ENCODE results near the gene MYH9. TPM values are rescaled to one million over a fixed set of nuclear protein-coding genes. Genes with fewer than 3 reads are reported as not detected.
"Not testable (repeated sequence)": the region's sequence is repeated elsewhere in the genome, so short reads cannot be mapped to it uniquely, and the experiment has no call there.

MYH9 gene
- total RNA-seq, 2 experiments from 2014 or later, result 695 to 913 TPM

DNA sequence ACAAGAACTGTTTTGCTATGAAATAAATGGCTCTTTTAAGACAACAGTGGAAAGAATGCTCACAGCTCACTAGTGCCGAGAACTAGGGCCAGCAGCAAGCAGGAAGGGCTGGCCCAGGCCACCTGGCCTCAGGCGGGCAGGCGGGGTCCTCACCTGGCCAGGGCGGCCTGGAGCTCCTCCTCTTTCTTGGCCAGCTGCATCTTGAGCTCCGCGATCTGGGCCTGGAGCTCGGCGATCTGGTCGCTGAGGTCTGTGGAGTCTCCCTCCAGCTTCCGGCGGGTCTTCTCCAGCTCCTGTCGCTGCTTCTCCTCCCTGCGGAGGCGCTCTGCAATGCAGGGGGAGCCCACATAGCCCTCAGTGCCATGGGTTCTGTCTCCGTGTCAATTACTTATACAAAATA is 91.1 kb downstream of the MYH9 start:
- CTCF ChIA-PET, result interaction anchor here (0.9 to 1.3 kb wide), 2 partner anchors 10 to 38 kb away, joined by 3 to 6 read pairs; no protein-coding TSS in a partner anchor
- H3K36me3 Mint-ChIP-seq, result peaks cover 91% of the 10 kb centered on the region
- DNase-seq (no peak), ATAC-seq (no peak)
- H3K4me3 Mint-ChIP-seq, result no peak overlapping the region
- peaks cover 29% of the 10 kb centered on the region for H3K4me1 Mint-ChIP-seq
- H3K27me3 Mint-ChIP-seq, result no peaks in the 10 kb centered on the region
- no peak overlapping the region for H3K27ac Mint-ChIP-seq
- H3K9me3 Mint-ChIP-seq (ENCODE audit: low read depth), result no peaks in the 10 kb centered on the region

DNA sequence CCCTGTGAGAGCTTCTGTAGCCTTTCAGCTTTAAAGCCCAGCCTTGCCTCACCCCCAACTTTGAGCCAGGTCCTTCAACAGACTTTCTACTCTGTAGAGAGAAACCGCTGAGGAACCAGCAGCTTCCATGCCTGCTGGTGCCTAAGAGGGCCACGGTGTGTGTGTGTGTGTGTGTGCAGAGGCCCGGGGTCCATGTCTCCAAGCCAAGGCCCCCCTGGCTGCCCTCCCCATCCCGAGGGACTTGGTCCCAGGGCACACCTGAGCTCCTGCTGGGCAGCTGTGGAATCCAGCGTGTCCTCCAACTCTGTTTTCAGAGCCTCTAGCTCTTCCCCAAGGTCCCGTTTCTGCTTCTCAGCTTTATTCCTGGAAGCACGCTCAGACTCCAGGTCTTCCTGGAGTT is 92.5 kb downstream of the MYH9 start:
- DNase-seq (no peak), ATAC-seq (no peak)
- Mint-ChIP-seq H3K4me1 (peaks cover 30% of the 10 kb centered on the region), H3K27ac (no peak overlapping the region), H3K36me3 (peaks cover 85% of the 10 kb centered on the region), H3K4me3 (no peak overlapping the region), H3K9me3 (ENCODE audit: low read depth) (no peaks in the 10 kb centered on the region), H3K27me3 (no peaks in the 10 kb centered on the region)
- CTCF ChIA-PET, result interaction anchor here (1.4 to 1.5 kb wide), 2 partner anchors 9 to 175 kb away, joined by 5 to 13 read pairs; no protein-coding TSS in a partner anchor

- ATAC-seq (no peak), DNase-seq (no peak)
- CTCF ChIA-PET, result interaction anchor here (1.4 to 1.5 kb wide), 2 partner anchors 9 to 176 kb away, joined by 5 to 13 read pairs; no protein-coding TSS in a partner anchor
- Mint-ChIP-seq H3K27me3 (no peaks in the 10 kb centered on the region), H3K4me1 (peaks cover 33% of the 10 kb centered on the region), H3K27ac (no peak overlapping the region), H3K9me3 (ENCODE audit: low read depth) (no peaks in the 10 kb centered on the region), H3K4me3 (no peak overlapping the region), H3K36me3 (peaks cover 85% of the 10 kb centered on the region)
Observed at GRCh38 chr22:36294801-36295200, 93.0 kb downstream of the MYH9 start.

- Mint-ChIP-seq H3K27me3 (no peaks in the 10 kb centered on the region), H3K4me3 (no peak overlapping the region), H3K36me3 (peaks cover 85% of the 10 kb centered on the region), H3K9me3 (ENCODE audit: low read depth) (no peaks in the 10 kb centered on the region), H3K27ac (no peak overlapping the region), H3K4me1 (peaks cover 38% of the 10 kb centered on the region)
- CTCF ChIA-PET, result interaction anchor here (1.4 to 2.0 kb wide), 3 partner anchors 34 to 176 kb away, joined by 5 to 12 read pairs (median 5); no protein-coding TSS in a partner anchor
- no peak for DNase-seq
- ATAC-seq, result no peak
Observed at GRCh38 chr22:36294293-36294620, 93.5 kb downstream of the MYH9 start.

DNA sequence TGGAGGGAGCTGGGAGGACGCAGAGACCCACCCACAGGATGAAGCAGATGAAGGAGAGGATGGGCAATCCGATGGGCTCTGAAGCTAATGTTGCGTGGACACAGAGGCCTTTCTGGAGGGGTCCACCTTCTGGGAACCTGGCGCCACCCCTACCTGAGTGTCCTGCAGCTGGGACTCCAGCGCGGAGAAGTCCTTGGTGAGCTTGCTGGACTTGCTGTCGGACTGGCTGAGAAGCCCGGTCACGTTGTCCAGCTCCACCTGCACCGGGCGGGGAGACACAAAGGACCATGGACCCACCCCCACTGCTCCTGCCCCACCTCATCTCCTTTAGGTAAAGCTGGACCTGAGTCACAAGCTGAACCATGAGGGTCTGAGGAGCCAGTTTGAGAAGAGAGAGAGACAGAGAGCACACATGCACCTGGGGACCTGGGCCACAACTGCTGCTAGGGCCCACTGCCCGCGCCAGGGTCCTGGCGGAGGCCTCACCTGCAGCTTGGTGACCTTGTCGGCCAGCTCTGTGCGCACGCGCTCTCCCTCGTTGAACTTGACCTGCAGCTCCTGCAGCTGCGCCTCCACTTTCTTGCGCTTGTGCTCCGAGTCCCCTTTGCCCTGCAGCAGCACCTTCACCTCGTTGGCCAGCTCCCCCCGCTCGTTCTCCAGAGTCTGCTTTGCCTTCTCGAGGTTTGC is 94.0 kb downstream of the MYH9 start:
- H3K27ac Mint-ChIP-seq, result no peak overlapping the region
- CTCF ChIA-PET, result interaction anchor here (1.4 to 2.0 kb wide), 4 partner anchors 9 to 177 kb away, joined by 4 to 12 read pairs (median 5); no protein-coding TSS in a partner anchor
- H3K27me3 Mint-ChIP-seq, result no peaks in the 10 kb centered on the region
- no peak overlapping the region for H3K4me3 Mint-ChIP-seq
- no peaks in the 10 kb centered on the region for H3K9me3 Mint-ChIP-seq (ENCODE audit: low read depth)
- ATAC-seq, result no peak
- H3K4me1 Mint-ChIP-seq, result peaks cover 44% of the 10 kb centered on the region
- no peak for DNase-seq
- peaks cover 85% of the 10 kb centered on the region for H3K36me3 Mint-ChIP-seq

- no peak for ATAC-seq
- peak overlapping the region; percentile 18 for H3K27ac Mint-ChIP-seq
Observed at GRCh38 chr22:36292823-36293530, 94.8 kb downstream of the MYH9 start.

GRCh38 chr22:36291831-36292740 is 95.7 kb downstream of the MYH9 start:
- DNase-seq (no peak), ATAC-seq (no peak)
- H3K9me3 Mint-ChIP-seq (ENCODE audit: low read depth), result no peaks in the 10 kb centered on the region
- H3K36me3 Mint-ChIP-seq, result peaks cover 82% of the 10 kb centered on the region
- CTCF ChIA-PET, result interaction anchor here (1.3 to 2.0 kb wide), 3 partner anchors 9 to 179 kb away, joined by 3 to 12 read pairs (median 5); no protein-coding TSS in a partner anchor
- no peak overlapping the region for H3K4me3 Mint-ChIP-seq
- H3K27me3 Mint-ChIP-seq, result no peaks in the 10 kb centered on the region
- H3K27ac Mint-ChIP-seq, result peak overlapping the region; percentile 66
- H3K4me1 Mint-ChIP-seq, result peaks cover 57% of the 10 kb centered on the region

More at GRCh38 chr22:36292823-36293530, 94.8 kb downstream of the MYH9 start:
- Mint-ChIP-seq H3K4me3 (no peak overlapping the region), H3K9me3 (ENCODE audit: low read depth) (no peaks in the 10 kb centered on the region), H3K4me1 (peaks cover 48% of the 10 kb centered on the region), H3K36me3 (peaks cover 84% of the 10 kb centered on the region), H3K27me3 (no peaks in the 10 kb centered on the region)
- CTCF ChIA-PET, result interaction anchor here (0.7 to 2.0 kb wide), 6 partner anchors 8 to 178 kb away, joined by 3 to 12 read pairs (median 4); no protein-coding TSS in a partner anchor
- no peak for DNase-seq

- not testable (repeated sequence) for H3K4me3 Mint-ChIP-seq, ATAC-seq
- H3K4me1 Mint-ChIP-seq, result peaks cover 65% of the 10 kb centered on the region
Observed at GRCh38 chr22:36290391-36291075, 97.2 kb downstream of the MYH9 start.

GRCh38 chr22:36289948-36290371 is 97.8 kb downstream of the MYH9 start:
- peaks cover 65% of the 10 kb centered on the region for H3K4me1 Mint-ChIP-seq
- H3K27ac Mint-ChIP-seq, result peak overlapping the region; percentile 80
- CTCF ChIA-PET, result interaction anchor here (0.9 to 3.3 kb wide), 3 partner anchors 11 to 180 kb away, joined by 3 to 14 read pairs (median 14); no protein-coding TSS in a partner anchor
- ATAC-seq, result peak; percentile 71
- H3K36me3 Mint-ChIP-seq, result peaks cover 78% of the 10 kb centered on the region
- not testable (repeated sequence) for H3K9me3 Mint-ChIP-seq (ENCODE audit: low read depth); H3K27me3 Mint-ChIP-seq
- peak overlapping the region; percentile 31 for H3K4me3 Mint-ChIP-seq
- peak; percentile 77 for DNase-seq

More at GRCh38 chr22:36290391-36291075, 97.2 kb downstream of the MYH9 start:
- H3K36me3 Mint-ChIP-seq, result peaks cover 82% of the 10 kb centered on the region
- not testable (repeated sequence) for H3K27ac Mint-ChIP-seq; DNase-seq; H3K27me3 Mint-ChIP-seq; H3K9me3 Mint-ChIP-seq (ENCODE audit: low read depth)
- CTCF ChIA-PET, result interaction anchor here (3.0 to 3.3 kb wide), 2 partner anchors 10 to 13 kb away, joined by 14 read pairs; no protein-coding TSS in a partner anchor

DNA sequence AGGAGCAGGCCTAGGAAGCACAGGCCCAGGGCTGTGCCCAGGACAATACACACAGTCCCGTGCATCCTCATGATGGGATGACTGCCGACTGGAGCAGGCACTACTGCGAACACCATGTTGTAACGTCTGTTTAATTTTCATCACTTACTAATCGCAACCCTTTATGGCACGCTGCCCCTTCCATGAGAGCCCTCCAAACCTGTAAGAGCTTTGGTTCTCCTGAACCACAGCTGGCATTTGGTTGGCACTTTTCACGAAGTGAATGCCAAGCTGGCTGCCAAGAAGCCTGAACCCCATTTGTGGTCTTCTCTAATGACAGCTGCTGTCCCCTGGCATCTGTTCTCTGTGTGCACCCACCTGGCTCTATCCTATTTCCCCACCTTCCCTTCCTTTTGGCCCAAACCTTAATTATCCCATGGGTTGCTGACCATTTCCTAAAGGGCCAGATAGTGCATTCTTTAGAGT is 98.3 kb downstream of the MYH9 start:
- ATAC-seq, result no peak
- no peak for DNase-seq
- peak overlapping the region; percentile 31 for H3K4me3 Mint-ChIP-seq
- peaks cover 78% of the 10 kb centered on the region for H3K36me3 Mint-ChIP-seq
- no peaks in the 10 kb centered on the region for H3K27me3 Mint-ChIP-seq
- H3K27ac Mint-ChIP-seq, result peak overlapping the region; percentile 80
- CTCF ChIA-PET, result interaction anchor here (0.9 to 3.3 kb wide), 6 partner anchors 11 to 181 kb away, joined by 3 to 14 read pairs (median 3); partner anchors contain the start of gene APOL2
- peaks cover 62% of the 10 kb centered on the region for H3K4me1 Mint-ChIP-seq
- no peaks in the 10 kb centered on the region for H3K9me3 Mint-ChIP-seq (ENCODE audit: low read depth)

DNA sequence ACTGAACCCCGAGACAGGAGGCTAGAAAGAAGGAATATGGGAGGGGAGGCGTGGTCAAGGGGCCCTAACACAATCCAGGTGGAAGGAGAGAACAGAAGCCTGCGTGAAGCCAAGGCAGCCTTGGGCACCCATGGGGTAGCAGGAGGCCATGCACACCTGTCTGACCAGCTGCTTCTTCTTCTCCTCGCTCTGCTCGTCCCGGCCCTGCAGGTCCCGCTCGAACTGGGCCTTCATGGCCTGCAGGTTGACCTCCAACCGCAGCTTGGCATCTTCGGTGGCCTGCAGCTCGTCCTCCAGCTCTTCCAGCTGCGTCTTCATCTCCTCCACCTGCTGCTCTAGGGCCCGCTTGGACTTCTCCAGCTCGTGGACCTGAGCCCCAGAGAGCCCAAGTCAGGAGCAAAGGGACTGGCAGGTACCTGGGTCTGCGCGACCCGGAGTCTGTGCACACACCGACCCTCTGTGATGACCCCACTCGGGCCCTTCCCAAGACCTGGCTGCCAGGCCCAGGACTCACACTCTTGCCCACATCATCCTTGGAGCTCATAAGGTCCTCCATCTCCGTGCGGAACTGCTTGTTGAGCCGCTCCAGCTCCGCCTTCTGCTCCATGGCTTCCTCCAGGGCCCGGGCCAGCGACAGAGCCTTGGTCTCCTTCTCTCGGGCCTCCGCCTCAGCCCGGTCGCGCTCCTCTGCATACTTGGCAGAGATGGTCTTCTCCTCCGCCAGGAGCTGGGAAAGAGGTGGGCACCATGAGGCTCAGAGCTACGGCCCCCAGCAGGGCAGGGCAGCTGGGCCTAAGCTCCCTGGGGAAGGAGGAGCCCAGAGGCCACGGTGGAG is 99.0 kb downstream of the MYH9 start:
- Mint-ChIP-seq H3K4me1 (peaks cover 57% of the 10 kb centered on the region), H3K4me3 (no peak overlapping the region), H3K9me3 (ENCODE audit: low read depth) (no peaks in the 10 kb centered on the region), H3K27ac (peak overlapping the region; percentile 80), H3K36me3 (peaks cover 76% of the 10 kb centered on the region), H3K27me3 (no peaks in the 10 kb centered on the region)
- CTCF ChIA-PET, result interaction anchor here (0.9 to 3.3 kb wide), 7 partner anchors 11 to 193 kb away, joined by 3 to 14 read pairs (median 3); partner anchors contain the start of gene APOL2
- ATAC-seq (no peak), DNase-seq (no peak)
